ENCODE results near the gene CAGE1.
A peak's percentile ranks its signal among the peaks of the same experiment; 100 is the strongest.

CAGE1 gene

DNA sequence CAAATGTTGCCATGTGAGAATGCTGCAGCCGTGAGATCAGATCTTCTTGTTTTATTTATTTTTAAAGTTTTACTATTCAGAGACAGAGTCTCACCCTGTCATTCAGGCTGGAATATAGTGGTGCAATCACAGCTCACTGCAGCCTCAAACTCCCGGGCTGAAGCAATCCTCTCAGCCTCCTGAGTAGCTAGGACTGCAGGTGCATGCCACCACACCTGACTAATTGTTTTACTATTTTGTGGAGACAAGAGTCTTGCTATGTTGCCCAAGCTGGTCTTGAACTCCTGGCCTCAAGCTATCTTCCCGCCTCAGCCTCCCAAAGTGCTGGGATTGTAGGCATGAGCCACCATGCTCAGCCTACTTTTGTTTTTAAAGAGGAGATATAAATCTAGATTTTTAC lies 54.0 kb downstream of the CAGE1 start:
- no peaks in the 10 kb centered on the region for H3K9me3 ChIP-seq
- H3K4me1 ChIP-seq (ENCODE audit: control insufficient read depth in 1 of 2, insufficient read depth in 1 of 2, low read depth in 1 of 2, low read length in 1 of 2): peaks cover 0 to 4% of the 10 kb centered on the region in 2 experiments
- H3K36me3 ChIP-seq: no peaks in the 10 kb centered on the region
- H3K27me3 ChIP-seq: no peaks in the 10 kb centered on the region
- no peak overlapping the region for H3K27ac ChIP-seq
- TF ChIP-seq CTCF (IDR thresholded peaks at IDR 0.05): no peak
- H3K4me3 ChIP-seq (ENCODE audit: low read depth in 1 of 2, low read length in 1 of 2): no peak overlapping the region

DNA sequence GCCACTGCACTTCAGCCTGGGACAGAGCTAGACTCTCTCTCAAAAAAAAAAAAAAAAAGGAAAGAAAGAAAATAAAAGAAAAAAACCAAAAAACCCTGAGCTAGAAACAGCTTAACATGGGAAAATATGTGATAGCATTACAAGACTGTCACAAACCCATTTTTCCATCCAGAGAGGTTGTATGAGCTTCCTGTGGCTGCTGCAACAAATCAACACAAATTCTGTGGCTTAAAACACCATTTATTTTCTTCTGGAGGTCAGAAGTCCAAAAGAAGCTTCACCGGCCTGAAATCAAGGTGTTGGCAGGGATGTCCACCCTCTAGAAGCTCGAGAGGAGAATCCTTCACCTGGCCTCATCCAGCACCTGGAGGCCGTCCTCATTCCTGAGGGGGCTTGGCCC lies 54.9 kb downstream of the CAGE1 start:
- H3K4me3 ChIP-seq (ENCODE audit: low read depth in 1 of 2, low read length in 1 of 2): no peak overlapping the region
- no peaks in the 10 kb centered on the region for H3K27me3 ChIP-seq
- TF ChIP-seq CTCF (IDR thresholded peaks at IDR 0.05): no peak
- H3K27ac ChIP-seq: no peak overlapping the region
- H3K4me1 ChIP-seq (ENCODE audit: control insufficient read depth in 1 of 2, insufficient read depth in 1 of 2, low read depth in 1 of 2, low read length in 1 of 2): peaks cover 0 to 4% of the 10 kb centered on the region in 2 experiments
- no peaks in the 10 kb centered on the region for H3K36me3 ChIP-seq
- no peaks in the 10 kb centered on the region for H3K9me3 ChIP-seq

DNA sequence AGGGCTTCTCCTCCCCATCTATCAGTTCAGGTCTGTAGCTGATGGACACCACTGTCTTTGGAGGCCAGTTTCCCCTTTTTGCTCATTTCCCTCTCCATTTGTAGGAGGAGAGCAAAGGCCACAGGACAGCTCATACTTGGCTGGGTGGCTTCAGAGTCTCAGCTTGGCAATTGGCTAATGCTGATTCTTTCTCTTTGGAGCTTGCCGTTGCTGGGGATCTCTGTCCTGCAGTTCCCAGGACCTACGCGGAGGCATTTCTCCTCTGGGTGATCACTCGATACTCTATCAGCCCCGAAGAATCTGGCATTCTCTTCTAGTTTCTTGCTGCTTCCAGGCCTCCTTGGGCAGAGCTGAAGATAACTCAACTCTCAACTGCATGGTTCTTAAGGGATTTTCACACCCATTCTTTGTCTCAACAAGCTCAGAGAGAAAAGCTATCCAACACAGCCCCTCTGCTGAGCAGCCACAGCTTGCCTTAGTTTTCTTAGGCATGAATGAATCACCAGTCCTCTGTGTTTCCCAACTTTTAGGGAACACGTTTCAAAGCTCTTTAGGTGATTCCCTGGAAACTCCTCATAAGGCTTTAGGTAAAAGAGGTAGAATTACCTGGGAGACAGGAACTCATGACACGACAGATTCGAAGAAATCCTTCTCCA lies 57.3 kb downstream of the CAGE1 start:
- no peaks in the 10 kb centered on the region for H3K36me3 ChIP-seq
- no peak overlapping the region for H3K27ac ChIP-seq
- H3K27me3 ChIP-seq: no peaks in the 10 kb centered on the region
- TF ChIP-seq CTCF (IDR thresholded peaks at IDR 0.05): no peak
- H3K4me1 ChIP-seq (ENCODE audit: control insufficient read depth in 1 of 2, insufficient read depth in 1 of 2, low read depth in 1 of 2, low read length in 1 of 2): peaks cover 8 to 9% of the 10 kb centered on the region in 2 experiments
- H3K9me3 ChIP-seq: no peaks in the 10 kb centered on the region
- H3K4me3 ChIP-seq (ENCODE audit: low read depth in 1 of 2, low read length in 1 of 2): no peak overlapping the region

GRCh38 chr6:7331452-7331851 lies 58.1 kb downstream of the CAGE1 start:
- Histone ChIP-seq H3K27me3 (no peaks in the 10 kb centered on the region), H3K4me1 (ENCODE audit: control insufficient read depth in 1 of 2, insufficient read depth in 1 of 2, low read depth in 1 of 2, low read length in 1 of 2) (peaks cover 8 to 9% of the 10 kb centered on the region in 2 experiments), H3K36me3 (no peaks in the 10 kb centered on the region), H3K27ac (no peak overlapping the region), H3K9me3 (no peaks in the 10 kb centered on the region), H3K4me3 (ENCODE audit: low read depth in 1 of 2, low read length in 1 of 2) (no peak overlapping the region)
- TF ChIP-seq CTCF (IDR thresholded peaks at IDR 0.05): no peak

- peaks cover 28 to 30% of the 10 kb centered on the region in 2 experiments for H3K4me1 ChIP-seq (ENCODE audit: control insufficient read depth in 1 of 2, insufficient read depth in 1 of 2, low read depth in 1 of 2, low read length in 1 of 2)
- peak overlapping the region; percentile 44 for H3K27ac ChIP-seq
Observed at GRCh38 chr6:7328243-7328642, 61.3 kb downstream of the CAGE1 start.

More at GRCh38 chr6:7328243-7328642, 61.3 kb downstream of the CAGE1 start:
- H3K36me3 ChIP-seq: no peaks in the 10 kb centered on the region
- TF ChIP-seq CTCF (IDR thresholded peaks at IDR 0.05): no peak
- H3K4me3 ChIP-seq (ENCODE audit: low read depth in 1 of 2, low read length in 1 of 2): no peak overlapping the region
- no peaks in the 10 kb centered on the region for H3K27me3 ChIP-seq
- H3K9me3 ChIP-seq: no peaks in the 10 kb centered on the region
